Measurements from ENCODE around the gene OR2Z1.
"Not testable (repeated sequence)": the region's sequence is repeated elsewhere in the genome, so short reads cannot be mapped to it uniquely, and the experiment has no call there.

Gene OR2Z1

GRCh38 chr19:8703223-8703622 lies 18.2 kb upstream of the OR2Z1 start:
- no peak for DNase-seq

GRCh38 chr19:8705304-8705703 lies 16.1 kb upstream of the OR2Z1 start:
- DNase-seq: not testable (repeated sequence)

GRCh38 chr19:8705742-8706141 lies 15.7 kb upstream of the OR2Z1 start:
- no peak for DNase-seq

GRCh38 chr19:8710337-8710736 lies 11.1 kb upstream of the OR2Z1 start:
- not testable (repeated sequence) for DNase-seq

- no peak for DNase-seq
Observed at GRCh38 chr19:8722032-8722431, 598 bp downstream of the OR2Z1 start.

GRCh38 chr19:8724276-8724675 lies 2.8 kb downstream of the OR2Z1 start:
- no peak for DNase-seq

- no peak for DNase-seq
Observed at GRCh38 chr19:8731428-8732169, 10.2 kb downstream of the OR2Z1 start.

GRCh38 chr19:8738377-8738776 lies 16.9 kb downstream of the OR2Z1 start:
- no peak for DNase-seq

- DNase-seq: not testable (repeated sequence)
Observed at GRCh38 chr19:8739291-8740065, 18.0 kb downstream of the OR2Z1 start.

GRCh38 chr19:8767257-8767656 lies 45.8 kb downstream of the OR2Z1 start:
- DNase-seq: not testable (repeated sequence)

- not testable (repeated sequence) for DNase-seq
Observed at GRCh38 chr19:8769265-8769664, 47.8 kb downstream of the OR2Z1 start.

GRCh38 chr19:8773587-8773986 lies 52.2 kb downstream of the OR2Z1 start:
- not testable (repeated sequence) for DNase-seq

All from NCI-H187 (cell line).